Activated CD8-positive, alpha-beta T cell treated with anti-CD3 and anti-CD28 coated beads for 36 hours (primary cell): ENCODE measurements around the gene BCCIP. TPM values are rescaled to one million over a fixed set of nuclear protein-coding genes. Genes with fewer than 3 reads are reported as not detected.

Source experiments
- ATAC-seq: fragments of 200-7000 bp; cut with Tn5 transposase; one replicate; pipeline ENCODE4 v1.10.0; 2021; ENCODE audit warnings: mild to moderate bottlenecking, moderate library complexity
- CTCF ChIA-PET: fragments of 350-600 bp; sonication (Branson Sonifier 250); formaldehyde crosslinking; loops from one replicate; lab custom pipeline; 2021; ENCODE audit warnings: antibody characterized with exemption; lab: Charles Lee
- POLR2A ChIA-PET: fragments of 350-600 bp; sonication (Branson Sonifier 250); formaldehyde crosslinking; loops from one replicate; lab custom pipeline; 2021; ENCODE audit warnings: antibody characterized with exemption; lab: Charles Lee
- DNase-seq: peaks from one replicate; pipeline ENCODE4 v3.0.0-alpha.2; 2020
- H3K27ac Mint-ChIP-seq: one replicate; pipeline ENCODE4 v1.8.0; 2021; ENCODE audit warnings: mild to moderate bottlenecking, mixed read lengths
- H3K27me3 Mint-ChIP-seq: one replicate; pipeline ENCODE4 v1.8.0; 2021; ENCODE audit warnings: mixed read lengths
- H3K36me3 Mint-ChIP-seq: one replicate; pipeline ENCODE4 v1.8.0; 2021; ENCODE audit warnings: low read depth, mixed read lengths
- H3K4me1 Mint-ChIP-seq: one replicate; pipeline ENCODE4 v1.8.0; 2021; ENCODE audit warnings: low read depth, mixed read lengths
- H3K4me3 Mint-ChIP-seq: one replicate; pipeline ENCODE4 v1.8.0; 2021; ENCODE audit warnings: mild to moderate bottlenecking, moderate library complexity, mixed read lengths
- H3K9me3 Mint-ChIP-seq: one replicate; pipeline ENCODE4 v1.8.0; 2021; ENCODE audit warnings: mixed read lengths
- intact Hi-C: fragments of 100-400 bp; cut with micrococcal nuclease; formaldehyde crosslinking; loops from one replicate; pipeline ENCODE4 v1.10.0; 2022
- total RNA-seq, 2 experiments: library from RNA; stranded (reverse); gene quantifications; one replicate each; pipeline ENCODE4 v1.2.3, GENCODE V29; 2021
- TF ChIP-seq, protein P1 (sequence below): fragments of 200-600 bp; IDR thresholded peaks from one replicate; pipeline ENCODE4 v1.8.0; 2022; ENCODE audit warnings: antibody characterized with exemption, mild to moderate bottlenecking

BCCIP gene
- 100 to 1,000 TPM; 113 to 117 TPM for total RNA-seq

DNA sequence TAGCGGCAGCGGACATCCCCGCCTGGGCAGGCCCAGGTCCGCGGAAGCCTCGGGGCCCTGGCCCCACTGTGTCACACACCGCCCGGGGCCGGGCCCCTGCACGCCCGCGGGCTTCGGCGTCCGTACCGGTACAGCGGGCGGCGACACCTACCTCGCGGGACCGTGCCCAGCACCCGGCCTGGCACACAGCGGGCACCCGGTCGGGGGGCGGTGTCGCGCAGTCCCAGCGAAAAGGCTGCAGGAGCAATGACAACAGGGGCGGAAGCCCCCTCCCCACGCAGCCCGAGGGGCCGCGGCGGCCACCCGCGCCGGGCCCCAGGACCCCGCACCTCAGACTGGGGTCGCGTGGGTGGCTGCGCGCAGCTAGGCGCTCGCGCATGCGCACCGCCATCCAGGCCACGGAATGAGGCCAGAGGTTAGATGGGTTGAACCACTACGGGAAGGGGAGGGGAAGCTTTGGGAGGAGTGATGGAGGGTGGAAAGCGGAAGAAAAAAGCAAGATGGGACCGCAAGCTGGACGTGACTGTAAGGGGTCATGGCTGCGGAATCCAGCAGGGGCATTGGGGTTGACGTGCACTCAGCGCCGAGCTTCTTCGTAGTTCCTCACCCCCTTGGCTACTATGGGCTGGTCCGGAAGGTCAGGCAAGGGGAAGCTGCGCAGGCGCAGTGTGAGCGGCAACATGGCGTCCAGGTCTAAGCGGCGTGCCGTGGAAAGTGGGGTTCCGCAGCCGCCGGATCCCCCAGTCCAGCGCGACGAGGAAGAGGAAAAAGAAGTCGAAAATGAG lies at the start of gene BCCIP, which contains the start of gene UROS:
TSS of gene BCCIP (plus strand) at position 669 of the 785 bp plus-strand sequence. CDS start at position 681, 12 bp downstream.
TSS of gene UROS (minus strand) at position 381 of the 785 bp plus-strand sequence. CDS start 6,759 bp downstream, outside the sequence.
- Mint-ChIP-seq H3K36me3 (peaks cover 19% of the 10 kb centered on the region), H3K27me3 (no peaks in the 10 kb centered on the region), H3K9me3 (no peaks in the 10 kb centered on the region), H3K4me1 (peaks cover 27% of the 10 kb centered on the region), H3K27ac (peak within 1 kb of the TSS; percentile 70), H3K4me3 (no peak within 1 kb of the TSS)
- peak; percentile 92 for DNase-seq
- intact Hi-C loops, result no loop called here
- TF ChIP-seq, protein P1, sequence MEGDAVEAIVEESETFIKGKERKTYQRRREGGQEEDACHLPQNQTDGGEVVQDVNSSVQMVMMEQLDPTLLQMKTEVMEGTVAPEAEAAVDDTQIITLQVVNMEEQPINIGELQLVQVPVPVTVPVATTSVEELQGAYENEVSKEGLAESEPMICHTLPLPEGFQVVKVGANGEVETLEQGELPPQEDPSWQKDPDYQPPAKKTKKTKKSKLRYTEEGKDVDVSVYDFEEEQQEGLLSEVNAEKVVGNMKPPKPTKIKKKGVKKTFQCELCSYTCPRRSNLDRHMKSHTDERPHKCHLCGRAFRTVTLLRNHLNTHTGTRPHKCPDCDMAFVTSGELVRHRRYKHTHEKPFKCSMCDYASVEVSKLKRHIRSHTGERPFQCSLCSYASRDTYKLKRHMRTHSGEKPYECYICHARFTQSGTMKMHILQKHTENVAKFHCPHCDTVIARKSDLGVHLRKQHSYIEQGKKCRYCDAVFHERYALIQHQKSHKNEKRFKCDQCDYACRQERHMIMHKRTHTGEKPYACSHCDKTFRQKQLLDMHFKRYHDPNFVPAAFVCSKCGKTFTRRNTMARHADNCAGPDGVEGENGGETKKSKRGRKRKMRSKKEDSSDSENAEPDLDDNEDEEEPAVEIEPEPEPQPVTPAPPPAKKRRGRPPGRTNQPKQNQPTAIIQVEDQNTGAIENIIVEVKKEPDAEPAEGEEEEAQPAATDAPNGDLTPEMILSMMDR, result no peak
- POLR2A ChIA-PET, result interaction anchor here (0.6 to 1.7 kb wide), 4 partner anchors 8 to 945 kb away, joined by 3 to 6 read pairs (median 3); no protein-coding TSS in a partner anchor
- peak; percentile 89 for ATAC-seq
- CTCF ChIA-PET, result no interaction called here

DNA sequence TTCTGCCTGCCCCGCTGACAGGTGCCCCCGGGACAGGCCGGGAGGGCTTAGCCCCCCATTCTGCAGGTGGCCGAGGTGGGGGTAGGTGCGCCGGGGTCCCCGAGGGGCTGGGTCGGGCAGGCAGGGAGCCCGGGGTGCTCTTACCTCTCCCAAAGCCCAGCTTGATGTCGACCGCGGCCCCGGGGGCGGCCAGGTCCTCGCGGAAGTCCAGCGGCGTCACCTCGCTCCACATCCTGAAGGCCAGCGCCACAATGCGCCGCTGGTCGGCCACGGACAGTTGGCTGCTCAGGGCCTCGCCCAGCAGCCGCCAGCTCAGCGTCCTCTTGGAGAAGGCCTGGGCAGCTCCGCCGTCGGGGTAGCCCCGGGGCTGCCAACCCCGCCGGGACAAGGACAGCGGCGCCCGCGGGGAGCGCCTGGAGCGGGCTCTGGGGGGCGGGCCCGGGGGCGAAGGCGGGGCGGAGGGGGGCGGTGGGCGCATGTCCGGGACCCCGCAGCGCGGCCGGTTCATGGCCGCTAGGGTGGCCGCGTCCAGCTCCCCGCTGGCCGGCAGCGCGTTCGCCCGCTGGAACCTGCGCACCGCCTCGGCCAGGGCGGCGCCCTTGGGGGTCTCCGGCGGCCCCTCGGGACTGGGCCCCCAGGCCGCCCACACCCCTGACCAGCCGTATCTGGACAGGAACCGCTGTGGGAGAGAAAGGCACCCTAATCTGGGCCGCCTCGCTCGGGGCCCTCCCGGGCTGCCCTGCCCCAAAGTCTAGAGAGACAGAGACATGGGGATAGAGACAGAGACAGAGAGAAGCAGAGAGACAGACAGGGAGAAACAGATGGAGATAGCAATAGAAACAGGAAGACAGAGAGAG lies 49.4 kb upstream of the BCCIP start:
- peaks cover 2% of the 10 kb centered on the region for H3K36me3 Mint-ChIP-seq
- H3K27me3 Mint-ChIP-seq, result peaks cover 2% of the 10 kb centered on the region
- H3K9me3 Mint-ChIP-seq, result no peaks in the 10 kb centered on the region
- H3K4me3 Mint-ChIP-seq, result no peak overlapping the region
- ATAC-seq (no peak), DNase-seq (no peak)
- CTCF ChIA-PET, result no interaction called here
- TF ChIP-seq, protein P1, result no peak
- no peak overlapping the region for H3K27ac Mint-ChIP-seq
- H3K4me1 Mint-ChIP-seq, result no peaks in the 10 kb centered on the region
- POLR2A ChIA-PET, result no interaction called here
- intact Hi-C loops, result no loop called here

DNA sequence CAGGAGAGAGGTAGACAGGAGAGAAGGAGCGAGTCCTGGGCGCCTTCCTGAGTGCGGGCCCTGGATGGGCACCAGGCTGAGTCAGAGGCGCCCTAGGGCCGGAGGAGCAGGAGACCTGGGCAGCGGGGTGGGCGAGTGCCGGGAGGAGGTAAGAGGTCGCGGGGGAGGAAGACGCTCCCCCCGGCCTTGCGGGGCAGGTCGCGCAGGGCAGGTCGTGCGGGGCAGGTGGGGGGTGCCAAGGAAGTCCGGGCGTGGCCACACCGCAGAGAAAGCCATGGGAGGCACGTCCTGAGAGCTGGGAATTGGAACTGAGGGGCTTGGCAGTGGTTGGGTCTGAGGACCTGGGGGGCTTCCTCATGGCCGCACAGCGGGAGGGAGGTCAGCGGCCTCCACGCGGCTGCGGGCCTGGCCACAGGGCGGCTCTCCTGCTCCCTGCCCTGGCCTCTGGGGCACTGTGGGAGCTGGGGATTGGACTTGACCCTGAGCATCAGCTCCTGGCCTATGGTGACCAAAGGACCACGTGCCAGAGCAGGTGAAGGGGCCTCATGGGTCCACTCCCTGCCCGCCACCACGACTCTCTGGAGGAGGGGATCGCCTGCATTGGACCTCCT lies 48.7 kb upstream of the BCCIP start:
- ChIA-PET CTCF (no interaction called here), POLR2A (no interaction called here)
- H3K27ac Mint-ChIP-seq, result no peak overlapping the region
- H3K36me3 Mint-ChIP-seq, result no peaks in the 10 kb centered on the region
- H3K4me1 Mint-ChIP-seq, result no peaks in the 10 kb centered on the region
- no peak for DNase-seq
- ATAC-seq, result no peak
- peaks cover 2% of the 10 kb centered on the region for H3K27me3 Mint-ChIP-seq
- H3K9me3 Mint-ChIP-seq, result no peaks in the 10 kb centered on the region
- intact Hi-C loops, result no loop called here
- no peak overlapping the region for H3K4me3 Mint-ChIP-seq
- TF ChIP-seq, protein P1, result no peak

DNA sequence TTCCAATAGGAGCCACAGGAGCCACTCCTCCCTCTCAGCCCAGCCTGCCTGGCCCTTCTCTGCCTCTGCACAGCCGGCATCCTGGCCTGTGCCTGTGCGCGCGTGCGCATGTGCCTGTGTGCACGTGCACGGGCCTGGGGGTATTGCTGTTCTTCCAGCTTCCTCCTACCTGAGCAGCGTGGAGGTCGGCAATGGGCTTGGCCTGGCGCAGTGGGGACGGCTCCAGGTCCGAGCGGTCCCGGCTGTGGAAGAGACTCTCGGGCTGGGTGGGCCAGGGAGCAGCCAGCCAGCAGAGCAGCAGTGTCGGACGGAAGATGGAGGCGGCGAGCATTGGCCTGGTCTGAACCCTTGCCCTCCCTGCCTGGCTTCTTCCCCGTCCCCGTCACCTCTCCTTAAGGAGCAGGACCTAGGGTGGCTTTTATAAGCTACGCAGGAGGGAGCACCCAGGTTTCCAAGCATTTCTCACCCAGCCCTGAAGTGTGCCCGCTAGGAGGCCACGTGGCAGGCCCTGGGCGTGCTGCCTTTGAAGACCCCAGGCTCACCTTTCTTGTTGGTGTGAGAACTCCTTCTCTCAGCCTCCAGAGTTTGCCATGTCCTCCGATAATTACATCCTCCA lies 47.7 kb upstream of the BCCIP start, which contains the start of gene MMP21:
TSS of gene MMP21 (minus strand) at position 331 of the 616 bp plus-strand sequence. CDS start at position 331, 0 bp downstream.
- ChIA-PET POLR2A (no interaction called here), CTCF (no interaction called here)
- intact Hi-C loops, result no loop called here
- Mint-ChIP-seq H3K4me1 (no peaks in the 10 kb centered on the region), H3K9me3 (no peaks in the 10 kb centered on the region), H3K27me3 (peaks cover 2% of the 10 kb centered on the region), H3K27ac (no peak within 1 kb of the TSS), H3K36me3 (no peaks in the 10 kb centered on the region), H3K4me3 (no peak within 1 kb of the TSS)
- ATAC-seq, result no peak
- TF ChIP-seq, protein P1, result no peak
- no peak for DNase-seq
